Astrocyte of the hippocampus (primary cell): Measurements from ENCODE around the gene SIAE.
A peak's percentile ranks its signal among the peaks of the same experiment; 100 is the strongest.

Experiments
- DNase-seq: peaks from one replicate; pipeline ENCODE4 v3.0.0; 2011; ENCODE audit warnings: low read depth, low spot score

The SIAE gene

GRCh38 chr11:124673333-124674167, at the start of gene SIAE, which contains the start of gene SPA17:
SIAE (minus strand) TSS chr11:124673739; CDS start chr11:124673708, 31 bp downstream.
SPA17 (plus strand) TSS chr11:124673904; CDS start chr11:124675265, 1,361 bp downstream.
- peak; percentile 97 for DNase-seq

GRCh38 chr11:124722176-124722575, 48.6 kb upstream of the SIAE start:
- no peak for DNase-seq

GRCh38 chr11:124719534-124719933, 46.0 kb upstream of the SIAE start:
- DNase-seq, result no peak

- DNase-seq, result no peak
These were observed 45.3 kb upstream of the SIAE start for GRCh38 chr11:124718801-124719200.

- DNase-seq, result peak; percentile 82
These were observed 44.5 kb upstream of the SIAE start for GRCh38 chr11:124717786-124718651.

GRCh38 chr11:124717421-124717785, 43.9 kb upstream of the SIAE start:
- no peak for DNase-seq

GRCh38 chr11:124716591-124716990, 43.1 kb upstream of the SIAE start:
- peak; percentile 70 for DNase-seq

- DNase-seq, result no peak
These were observed 38.9 kb upstream of the SIAE start for GRCh38 chr11:124712392-124712791.

- DNase-seq, result no peak
These were observed 34.3 kb upstream of the SIAE start for GRCh38 chr11:124707829-124708228.

- no peak for DNase-seq
These were observed 26.5 kb upstream of the SIAE start for GRCh38 chr11:124700028-124700427.

- DNase-seq, result no peak
These were observed 26.0 kb upstream of the SIAE start for GRCh38 chr11:124699547-124699946.

- DNase-seq, result no peak
These were observed 19.6 kb upstream of the SIAE start for GRCh38 chr11:124693142-124693541.

- no peak for DNase-seq
These were observed 8.9 kb upstream of the SIAE start for GRCh38 chr11:124682443-124682842.

GRCh38 chr11:124681421-124681820, 7.9 kb upstream of the SIAE start:
- no peak for DNase-seq

- DNase-seq, result no peak
These were observed 4.9 kb upstream of the SIAE start for GRCh38 chr11:124678416-124678815.

- no peak for DNase-seq
These were observed 2.8 kb upstream of the SIAE start for GRCh38 chr11:124676386-124676785.

- DNase-seq, result no peak
These were observed 1.0 kb upstream of the SIAE start for GRCh38 chr11:124674571-124674970.

GRCh38 chr11:124674168-124674517, 604 bp upstream of the SIAE start:
- no peak for DNase-seq

GRCh38 chr11:124672536-124673215, 863 bp downstream of the SIAE start:
- DNase-seq, result no peak

GRCh38 chr11:124670732-124671131, 2.8 kb downstream of the SIAE start:
- no peak for DNase-seq

GRCh38 chr11:124669193-124669592, 4.3 kb downstream of the SIAE start:
- peak; percentile 69 for DNase-seq

- DNase-seq, result no peak
These were observed 5.9 kb downstream of the SIAE start for GRCh38 chr11:124667601-124668000.
